Thyroid gland (tissue), 4 donors: ENCODE data around the gene TBC1D24.
"Not testable (repeated sequence)": the region's sequence is repeated elsewhere in the genome, so short reads cannot be mapped to it uniquely, and the experiment has no call there.

ENCODE experiments used
- POLR2A ChIP-seq, 2 donors: fragments of 450-650 bp; IDR thresholded peaks; one replicate each; pipeline ENCODE4 v1.6.1; 2017; ENCODE audit warnings: antibody characterized with exemption in 2 of 2, mild to moderate bottlenecking in 2 of 2, moderate library complexity in 1 of 2
- TF ChIP-seq, protein P1 (sequence below), 6 experiments: fragments of 200-600 bp in 3 of 6; fragments of 450-650 bp in 3 of 6; sonication (generic) in 3 of 6; IDR thresholded peaks; one replicate each; pipeline ENCODE4 v1.5.1; 2016 to 2019; ENCODE audit warnings: antibody characterized with exemption in 6 of 6, mild to moderate bottlenecking in 2 of 6, inconsistent platforms in 1 of 6, moderate library complexity in 1 of 6

DNA sequence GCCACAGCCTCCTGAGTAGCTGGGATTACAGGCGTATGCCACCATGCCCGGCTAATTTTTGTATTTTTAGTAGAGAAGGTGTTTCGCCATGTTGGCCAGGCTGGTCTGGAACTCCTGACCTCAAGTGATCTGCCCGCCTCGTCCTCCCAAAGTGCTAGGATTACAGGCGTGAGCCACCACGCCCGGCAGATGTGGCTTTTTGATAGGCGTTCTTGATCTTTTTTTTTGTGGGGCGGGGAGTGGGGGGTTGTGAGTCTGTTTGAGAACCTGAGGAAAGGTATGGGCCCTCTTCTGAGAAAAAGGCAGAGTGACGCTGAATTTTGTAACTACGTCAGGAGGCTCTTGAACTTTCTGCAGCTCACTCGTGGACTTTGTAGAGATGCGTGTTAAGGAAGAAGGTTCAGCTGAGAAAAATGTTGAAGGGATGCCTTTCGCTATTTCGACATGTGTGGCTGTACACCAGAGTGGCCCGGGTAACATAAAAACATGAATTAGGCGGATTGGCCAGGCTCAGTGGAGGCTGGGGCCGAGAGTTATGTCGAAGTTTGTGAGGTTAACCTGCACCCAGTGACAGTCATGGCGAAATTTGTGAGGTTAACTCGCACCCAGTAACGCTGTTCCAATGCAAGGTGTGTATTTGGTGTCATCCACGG lies 64.4 kb downstream of the TBC1D24 start:
- TF ChIP-seq, protein P1, sequence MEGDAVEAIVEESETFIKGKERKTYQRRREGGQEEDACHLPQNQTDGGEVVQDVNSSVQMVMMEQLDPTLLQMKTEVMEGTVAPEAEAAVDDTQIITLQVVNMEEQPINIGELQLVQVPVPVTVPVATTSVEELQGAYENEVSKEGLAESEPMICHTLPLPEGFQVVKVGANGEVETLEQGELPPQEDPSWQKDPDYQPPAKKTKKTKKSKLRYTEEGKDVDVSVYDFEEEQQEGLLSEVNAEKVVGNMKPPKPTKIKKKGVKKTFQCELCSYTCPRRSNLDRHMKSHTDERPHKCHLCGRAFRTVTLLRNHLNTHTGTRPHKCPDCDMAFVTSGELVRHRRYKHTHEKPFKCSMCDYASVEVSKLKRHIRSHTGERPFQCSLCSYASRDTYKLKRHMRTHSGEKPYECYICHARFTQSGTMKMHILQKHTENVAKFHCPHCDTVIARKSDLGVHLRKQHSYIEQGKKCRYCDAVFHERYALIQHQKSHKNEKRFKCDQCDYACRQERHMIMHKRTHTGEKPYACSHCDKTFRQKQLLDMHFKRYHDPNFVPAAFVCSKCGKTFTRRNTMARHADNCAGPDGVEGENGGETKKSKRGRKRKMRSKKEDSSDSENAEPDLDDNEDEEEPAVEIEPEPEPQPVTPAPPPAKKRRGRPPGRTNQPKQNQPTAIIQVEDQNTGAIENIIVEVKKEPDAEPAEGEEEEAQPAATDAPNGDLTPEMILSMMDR (IDR thresholded peaks at IDR 0.05) = not testable (repeated sequence)
- TF ChIP-seq POLR2A (IDR thresholded peaks at IDR 0.05) = not testable (repeated sequence)
